NB4 (cell line): ENCODE measurements around the gene ITIH1.

Experiments used
- DNase-seq: peaks from one replicate; pipeline ENCODE4 v3.0.0; 2010; ENCODE audit warnings: low read depth
- H3K4me3 ChIP-seq: one replicate; pipeline ENCODE4 v1.5.1; 2011; ENCODE audit warnings: mild to moderate bottlenecking, low read depth, low read length, moderate library complexity
- MYC ChIP-seq: IDR thresholded peaks from 2 replicates; pipeline ENCODE4 v1.6.1; 2011; ENCODE audit warnings: low read depth, low read length
- POLR2A ChIP-seq: IDR thresholded peaks from 2 replicates; pipeline ENCODE4 v1.6.1; 2011; ENCODE audit warnings: mild to moderate bottlenecking; ENCODE audit not compliant: insufficient read length; ENCODE audit errors: extremely low read depth
- TF ChIP-seq, protein P1 (sequence below): IDR thresholded peaks from 2 replicates; pipeline ENCODE4 v1.6.1; 2011; ENCODE audit warnings: low read depth, low read length
- TF ChIP-seq, protein P2 (sequence below): IDR thresholded peaks from one replicate; pipeline ENCODE4 v1.5.1; 2012; ENCODE audit warnings: low read depth, low read length

The ITIH1 gene

DNA sequence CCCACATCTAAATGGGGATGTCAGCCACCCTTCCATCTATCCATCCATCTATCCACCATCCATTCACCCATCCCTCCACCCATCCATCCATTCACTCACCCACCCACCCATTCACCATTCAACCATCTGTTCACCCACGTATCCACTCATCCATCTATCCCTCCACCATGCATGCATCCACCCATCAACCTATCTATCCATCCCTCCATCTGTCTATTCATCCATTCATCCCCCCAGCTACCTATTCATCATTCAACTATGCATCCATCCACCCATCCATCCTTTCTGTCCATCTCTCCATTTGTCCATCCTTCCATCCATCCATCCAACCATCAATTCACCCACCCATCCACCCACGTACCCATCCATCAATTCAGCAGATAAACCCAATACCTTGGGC is 31.8 kb downstream of the ITIH1 start:
- no peak overlapping the region for H3K4me3 ChIP-seq
- no peak for TF ChIP-seq POLR2A
- TF ChIP-seq, protein P1, sequence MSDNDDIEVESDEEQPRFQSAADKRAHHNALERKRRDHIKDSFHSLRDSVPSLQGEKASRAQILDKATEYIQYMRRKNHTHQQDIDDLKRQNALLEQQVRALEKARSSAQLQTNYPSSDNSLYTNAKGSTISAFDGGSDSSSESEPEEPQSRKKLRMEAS: no peak
- no peak for TF ChIP-seq MYC
- TF ChIP-seq, protein P2, sequence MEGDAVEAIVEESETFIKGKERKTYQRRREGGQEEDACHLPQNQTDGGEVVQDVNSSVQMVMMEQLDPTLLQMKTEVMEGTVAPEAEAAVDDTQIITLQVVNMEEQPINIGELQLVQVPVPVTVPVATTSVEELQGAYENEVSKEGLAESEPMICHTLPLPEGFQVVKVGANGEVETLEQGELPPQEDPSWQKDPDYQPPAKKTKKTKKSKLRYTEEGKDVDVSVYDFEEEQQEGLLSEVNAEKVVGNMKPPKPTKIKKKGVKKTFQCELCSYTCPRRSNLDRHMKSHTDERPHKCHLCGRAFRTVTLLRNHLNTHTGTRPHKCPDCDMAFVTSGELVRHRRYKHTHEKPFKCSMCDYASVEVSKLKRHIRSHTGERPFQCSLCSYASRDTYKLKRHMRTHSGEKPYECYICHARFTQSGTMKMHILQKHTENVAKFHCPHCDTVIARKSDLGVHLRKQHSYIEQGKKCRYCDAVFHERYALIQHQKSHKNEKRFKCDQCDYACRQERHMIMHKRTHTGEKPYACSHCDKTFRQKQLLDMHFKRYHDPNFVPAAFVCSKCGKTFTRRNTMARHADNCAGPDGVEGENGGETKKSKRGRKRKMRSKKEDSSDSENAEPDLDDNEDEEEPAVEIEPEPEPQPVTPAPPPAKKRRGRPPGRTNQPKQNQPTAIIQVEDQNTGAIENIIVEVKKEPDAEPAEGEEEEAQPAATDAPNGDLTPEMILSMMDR: no peak
- no peak for DNase-seq

DNA sequence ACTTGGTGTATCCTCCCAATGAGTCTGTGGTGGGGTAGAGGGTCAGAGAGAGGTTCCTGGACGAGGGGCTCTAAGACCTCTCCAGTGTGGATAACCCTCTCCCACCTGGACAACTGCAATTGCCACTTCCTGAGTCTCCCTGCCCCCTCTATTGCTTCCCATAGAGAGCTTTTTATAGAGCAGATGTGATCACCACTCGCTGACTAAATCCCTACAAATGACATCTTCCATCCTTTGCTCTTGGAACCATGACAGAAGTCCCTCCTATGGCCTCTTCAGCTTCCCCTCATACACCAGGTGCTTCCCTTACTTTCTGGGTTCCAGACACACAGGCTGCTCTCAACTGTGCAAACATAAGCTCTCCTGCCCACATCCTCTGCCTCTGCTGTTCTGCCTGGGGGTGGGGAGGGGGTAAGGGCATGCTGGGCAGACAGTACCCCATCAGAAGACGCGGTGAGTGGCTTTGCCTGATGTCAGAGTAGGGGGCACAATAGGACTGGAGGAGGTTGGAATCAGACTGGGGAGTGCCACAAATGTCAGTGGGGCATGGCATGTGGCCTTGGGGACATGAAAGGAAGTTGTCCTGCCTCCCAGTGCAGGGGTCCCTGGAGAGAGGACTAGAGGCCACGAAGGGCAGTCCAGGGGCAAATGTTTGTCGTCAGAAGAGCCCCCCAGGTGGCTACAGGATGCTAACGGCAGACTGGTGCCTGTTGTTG is 32.4 kb downstream of the ITIH1 start:
- no peak for TF ChIP-seq POLR2A
- no peak overlapping the region for H3K4me3 ChIP-seq
- DNase-seq: no peak

DNA sequence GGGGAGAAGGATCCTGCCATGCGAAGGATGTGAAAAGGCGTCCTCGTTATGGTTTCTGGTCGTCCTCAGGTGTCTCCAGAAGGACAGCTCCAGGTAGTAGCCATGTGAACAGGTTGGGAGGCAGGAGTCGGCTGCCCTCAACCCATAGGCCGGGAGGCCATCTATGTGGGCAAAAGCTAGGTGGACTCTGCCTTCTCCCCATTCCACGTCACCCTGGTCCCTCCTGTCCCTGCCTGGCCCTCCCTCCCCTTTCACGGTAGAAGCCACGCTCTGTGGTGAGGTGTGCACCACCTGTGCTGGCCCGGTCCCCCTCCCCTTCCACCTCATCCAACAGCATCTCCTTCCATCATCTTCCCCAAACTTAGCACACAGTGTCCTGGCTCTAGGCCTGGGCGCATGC is 33.5 kb downstream of the ITIH1 start:
- TF ChIP-seq, protein P2: no peak
- TF ChIP-seq, protein P1: no peak
- TF ChIP-seq MYC: no peak
- TF ChIP-seq POLR2A: no peak
- H3K4me3 ChIP-seq: no peak overlapping the region
- DNase-seq: no peak

DNA sequence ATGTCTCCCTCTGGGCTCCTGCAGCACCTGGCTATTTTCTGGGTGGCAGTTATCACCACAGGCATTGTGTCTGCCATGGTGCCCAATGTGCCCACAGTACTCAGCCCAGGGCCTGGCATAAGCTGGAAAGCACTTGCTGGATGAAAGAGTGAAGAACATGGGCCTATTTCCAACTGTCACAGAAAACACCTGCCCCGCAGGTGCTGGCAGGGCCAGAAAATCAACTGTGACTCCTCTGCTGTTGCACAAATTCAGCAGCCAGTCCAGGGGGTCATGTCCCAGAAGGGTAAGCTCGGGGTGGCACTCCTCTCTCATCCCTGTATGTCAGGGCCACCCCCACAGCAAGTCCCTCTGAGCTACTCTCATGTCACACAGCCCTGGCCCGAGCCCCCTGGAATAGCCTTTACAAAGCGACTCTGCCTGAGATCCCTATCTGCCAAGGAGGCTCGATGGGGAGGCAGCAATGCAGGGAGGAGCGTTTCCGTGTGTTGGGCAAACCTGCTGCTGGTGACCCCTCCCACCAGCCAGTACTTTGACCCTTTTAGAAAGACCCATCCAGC is 34.1 kb downstream of the ITIH1 start:
- no peak overlapping the region for H3K4me3 ChIP-seq
- no peak for DNase-seq
- TF ChIP-seq POLR2A (no peak), MYC (no peak)
- TF ChIP-seq, protein P2: no peak
- TF ChIP-seq, protein P1: no peak

DNA sequence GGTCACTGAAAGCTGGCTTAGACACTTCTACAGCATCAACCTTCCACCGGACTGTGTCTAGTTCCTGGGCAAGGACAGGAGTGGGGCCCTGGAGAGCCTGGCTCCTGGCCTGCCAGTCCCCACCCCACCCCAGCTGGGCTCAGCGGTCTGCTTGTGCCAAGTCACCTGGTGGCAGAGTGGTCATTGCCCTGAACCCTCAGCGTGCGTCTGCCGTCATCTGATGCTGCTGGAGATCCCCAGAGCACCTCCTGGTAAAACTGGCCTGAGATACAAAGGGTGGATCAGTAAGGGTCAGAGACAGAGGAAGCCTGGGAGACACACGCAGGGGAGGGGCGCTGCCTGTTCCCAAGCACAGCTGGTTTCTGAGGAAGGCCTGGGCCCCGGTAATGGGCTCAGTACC is 36.4 kb downstream of the ITIH1 start:
- no peak for DNase-seq
- TF ChIP-seq MYC: no peak
- TF ChIP-seq, protein P2: no peak
- no peak for TF ChIP-seq POLR2A
- no peak overlapping the region for H3K4me3 ChIP-seq

DNA sequence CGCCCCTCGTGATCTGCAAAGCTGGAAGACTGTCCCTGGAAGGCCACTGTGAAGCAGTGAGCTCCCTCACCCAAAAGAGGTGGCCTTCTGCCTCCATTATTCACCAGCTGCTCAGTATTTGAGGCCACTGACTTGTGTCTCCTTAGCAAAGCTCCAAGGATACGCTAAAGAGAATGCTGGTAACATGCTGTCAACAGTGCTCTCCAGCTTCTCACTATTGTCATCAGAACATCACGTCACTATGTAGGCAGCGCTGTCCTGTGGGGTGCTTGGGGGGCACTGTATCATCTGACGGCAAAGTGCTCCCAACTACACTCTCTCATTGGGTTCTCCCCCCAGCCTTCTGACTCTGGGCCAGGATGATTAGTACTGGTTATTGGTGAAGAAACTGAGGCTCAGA is 38.8 kb downstream of the ITIH1 start:
- no peak for DNase-seq
- no peak overlapping the region for H3K4me3 ChIP-seq
- no peak for TF ChIP-seq POLR2A
- TF ChIP-seq MYC: no peak
- TF ChIP-seq, protein P1: no peak
- TF ChIP-seq, protein P2: no peak
